ENCODE measurements around the gene CD86. TPM values are rescaled to one million over a fixed set of nuclear protein-coding genes. Genes with fewer than 3 reads are reported as not detected.

CD86 gene
- total and polyA plus RNA-seq, 2 of the 8 experiments (the other 6 are each of a cell fraction or from before 2014, with no cell fraction given), result 0.12 to 0.30 TPM

- Histone ChIP-seq H3K36me3 (ENCODE audit: control insufficient read depth in 2 of 4, insufficient read depth in 4 of 4, low read length in 3 of 4) (no peaks in the 10 kb centered on the region), H3K23ac (ENCODE audit: insufficient read length) (no peak overlapping the region), H3K4me2 (ENCODE audit: insufficient read depth in 1 of 2, low read depth in 2 of 2, low read length in 2 of 2) (no peak overlapping the region), H2AK5ac (ENCODE audit: low read depth, low read length) (no peak overlapping the region), H4K5ac (ENCODE audit: insufficient read length, low read depth, low read length) (no peak overlapping the region), H3K9me3 (ENCODE audit: insufficient read depth in 2 of 2, low read depth in 1 of 2, low read length in 1 of 2) (no peaks in the 10 kb centered on the region), H4K8ac (ENCODE audit: extremely low read depth, insufficient read depth, low read length) (no peak overlapping the region), H3K27ac (ENCODE audit: low read depth, low read length) (no peak overlapping the region), H3K4ac (replicated peaks; ENCODE audit: insufficient read length, low read depth, low read length) (no peak overlapping the region), H3K27me3 (replicated peaks in 1 of 4; ENCODE audit: control insufficient read depth in 3 of 4, extremely low read depth in 1 of 4, insufficient read depth in 3 of 4, low read length in 3 of 4) (no peaks in the 10 kb centered on the region), H3K23me2 (ENCODE audit: low read depth, low read length) (no peaks in the 10 kb centered on the region), H2BK5ac (ENCODE audit: low read depth, low read length) (no peak overlapping the region), H4K20me1 (replicated peaks in 1 of 2; ENCODE audit: control insufficient read depth in 1 of 2, insufficient read depth in 2 of 2, low read length in 2 of 2) (no peaks in the 10 kb centered on the region), H2BK20ac (ENCODE audit: low read length) (no peak overlapping the region), H2BK12ac (ENCODE audit: low read depth, low read length) (no peak overlapping the region), H2BK15ac (ENCODE audit: low read length) (no peak overlapping the region), H3K79me1 (ENCODE audit: low read depth, low read length) (no peaks in the 10 kb centered on the region), H3K9ac (replicated peaks in 1 of 4; ENCODE audit: extremely low read depth in 1 of 4, low read depth in 3 of 4, low read length in 3 of 4) (no peak overlapping the region), H3K18ac (ENCODE audit: extremely low read depth, low read length) (no peak overlapping the region), H3K14ac (ENCODE audit: insufficient read length) (no peak overlapping the region), H3K4me1 (replicated peaks in 1 of 4; ENCODE audit: control insufficient read depth in 3 of 4, insufficient read depth in 4 of 4, low read length in 3 of 4) (0 out of 7 replicates have a peak, but pooled peaks cover 0 to 2% (median 0%) of the 10 kb centered on the region in 4 experiments), H3K4me3 (ENCODE audit: extremely low read depth in 1 of 4, insufficient read depth in 2 of 4, low read depth in 3 of 4, low read length in 4 of 4) (no peak overlapping the region), H2BK120ac (replicated peaks; ENCODE audit: low read depth, low read length) (no peak overlapping the region), H2AFZ (ENCODE audit: low read length) (no peak overlapping the region), H4K91ac (replicated peaks; ENCODE audit: insufficient read length, low read length) (no peak overlapping the region), H3K56ac (replicated peaks; ENCODE audit: insufficient read length, low read depth, low read length) (no peak overlapping the region), H3K79me2 (ENCODE audit: control insufficient read depth in 1 of 2, insufficient read depth in 2 of 2, low read length in 2 of 2) (no peaks in the 10 kb centered on the region)
- POLR2A ChIA-PET (ENCODE audit: partially characterized antibody), result no interaction called here
- 79% methylated on average over 2 of the region's 2 CpGs; no CpG with 5 or more reads in 1 of the 2 experiments for WGBS, 2 experiments (ENCODE audit: extremely low coverage in 1 of 2, insufficient coverage in 1 of 2, insufficient read length in 1 of 2, insufficient replicate concordance in 2 of 2, low coverage in 1 of 2, low lambda C conversion rate in 2 of 2, missing lambda C conversion rate in 1 of 2)
- CTCF ChIA-PET (ENCODE audit: partially characterized antibody), result interaction anchor here (1.0 to 9.3 kb wide), 6 partner anchors 11 to 553 kb away, joined by 3 to 113 read pairs (median 6); partner anchors contain the start of gene POLQ
- DNase-seq (ENCODE audit: low read depth in 1 of 2, low spot score in 2 of 2), result no peak
- no peak for FAIRE-seq
- TF ChIP-seq CEBPB (IDR thresholded peaks at IDR 0.05; ENCODE audit: low read depth, low read length) (no peak), KDM4A (IDR thresholded peaks at IDR 0.05; ENCODE audit: low read depth, low read length, severe bottlenecking) (no peak), ZNF274 (IDR thresholded peaks at IDR 0.05; ENCODE audit: borderline replicate concordance, extremely low read depth, low read length) (no peak), ATF2 (IDR thresholded peaks at IDR 0.05; ENCODE audit: low read length) (no peak), RNF2 (IDR thresholded peaks at IDR 0.05; ENCODE audit: borderline replicate concordance, low read depth, low read length, missing control alignments, poor library complexity, severe bottlenecking) (no peak), JUN (IDR thresholded peaks at IDR 0.05; ENCODE audit: low read depth, low read length) (no peak), MAX (IDR thresholded peaks at IDR 0.05) (no peak), SIN3A (conservative IDR thresholded peaks at IDR 0.05 in 1 of 2, IDR thresholded peaks at IDR 0.05 in 1 of 2; ENCODE audit: low read depth in 1 of 2, low read length in 2 of 2) (no peak), FOSL1 (IDR thresholded peaks at IDR 0.05; ENCODE audit: insufficient read depth, low read depth, low read length) (no peak), SP2 (IDR thresholded peaks at IDR 0.05; ENCODE audit: low read length) (no peak), SIX5 (IDR thresholded peaks at IDR 0.05; ENCODE audit: low read depth, low read length) (no peak), TBP (IDR thresholded peaks at IDR 0.05; ENCODE audit: low read depth, low read length) (no peak)
Observed at GRCh38 chr3:122099255-122099654, 44.1 kb downstream of the CD86 start.
